ENCODE results near the gene HK1. TPM values are rescaled to one million over a fixed set of nuclear protein-coding genes. Genes with fewer than 3 reads are reported as not detected.
A peak's percentile ranks its signal among the peaks of the same experiment; 100 is the strongest.

The HK1 gene
- total RNA-seq, 1 experiment from 2014 or later: 98.8 TPM

DNA sequence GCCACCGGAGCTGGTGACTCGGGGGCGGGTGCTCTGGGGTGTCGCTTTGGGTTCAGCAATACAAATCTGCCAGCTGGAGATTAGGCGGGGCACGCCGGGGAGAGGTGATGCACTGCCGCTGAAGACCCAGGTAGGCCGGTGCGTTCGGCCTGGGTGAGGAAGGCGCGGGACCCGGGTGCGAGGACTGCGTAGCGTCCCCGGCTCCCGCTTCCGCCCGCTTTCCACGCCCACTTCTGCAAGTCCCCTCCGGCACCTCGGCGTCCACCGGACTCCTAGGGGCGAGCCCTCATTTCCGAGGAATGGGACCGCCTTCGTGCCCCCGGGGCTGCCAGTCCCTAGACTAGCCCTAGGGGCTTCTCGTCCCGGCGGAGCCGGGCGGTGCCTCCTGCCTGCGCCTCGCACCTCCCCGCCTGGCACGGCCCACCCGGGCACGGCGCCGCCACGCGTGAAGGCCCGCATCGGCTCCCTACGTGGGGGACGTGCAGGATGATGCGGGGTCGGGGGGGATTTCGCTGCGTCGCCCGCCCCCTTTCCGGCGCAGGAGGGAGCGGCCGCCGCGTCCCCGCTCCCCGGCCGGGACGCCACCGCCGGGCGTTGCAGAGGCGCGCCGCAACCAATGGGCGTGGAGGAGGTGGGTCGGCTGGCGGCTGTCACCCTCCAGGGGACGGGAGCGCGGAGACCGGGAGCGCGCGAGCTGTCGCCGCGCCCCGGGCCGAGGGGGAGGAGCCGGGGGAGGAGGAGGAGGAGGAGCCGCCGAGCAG lies 40.0 kb downstream of the HK1 start:
- Histone ChIP-seq H3K4me1 (ENCODE audit: insufficient read depth, low read length) (peaks cover 24% of the 10 kb centered on the region; the same call in 1 of the 2 replicates), H3K4ac (ENCODE audit: low read depth, low read length) (no peak overlapping the region), H2AK5ac (ENCODE audit: insufficient read length, low read length) (no peak overlapping the region), H2BK5ac (ENCODE audit: insufficient read length, low read length) (no peak overlapping the region), H3K4me2 (ENCODE audit: insufficient read depth, insufficient read length, low read length) (peak overlapping the region; percentile 99), H3K56ac (ENCODE audit: insufficient read length, low read depth, low read length) (no peak overlapping the region), H3K23me2 (ENCODE audit: insufficient read length, low read depth, low read length, poor library complexity, severe bottlenecking) (peaks cover 12% of the 10 kb centered on the region), H4K5ac (ENCODE audit: insufficient read length, low read depth, low read length) (no peak overlapping the region), H3K27me3 (ENCODE audit: insufficient read depth, low read length) (no peaks in the 10 kb centered on the region), H2BK120ac (ENCODE audit: low read depth, low read length, poor library complexity, severe bottlenecking) (no peak overlapping the region), H2BK12ac (ENCODE audit: insufficient read length, low read depth, low read length) (no peak overlapping the region), H3K9me3 (ENCODE audit: control insufficient read depth, low read depth, low read length) (no peaks in the 10 kb centered on the region), H3K79me2 (ENCODE audit: insufficient read depth, low read length) (peaks cover 40% of the 10 kb centered on the region), H3K14ac (ENCODE audit: insufficient read depth, low read length) (no peak overlapping the region; the same call in 1 of the 2 replicates), H3K23ac (ENCODE audit: insufficient read length, low read depth, low read length) (no peak overlapping the region), H2AFZ (ENCODE audit: low read length) (no peak overlapping the region), H2BK15ac (ENCODE audit: low read depth, low read length) (no peak overlapping the region), H2BK20ac (ENCODE audit: low read depth, low read length, poor library complexity, severe bottlenecking) (no peak overlapping the region), H4K20me1 (ENCODE audit: control insufficient read depth, insufficient read depth, insufficient read length) (no peaks in the 10 kb centered on the region), H3K27ac (ENCODE audit: insufficient read length, low read depth, low read length) (no peak overlapping the region), H3T11ph (ENCODE audit: low read length) (no peak overlapping the region), H4K8ac (replicated peaks; ENCODE audit: insufficient read length, low read depth, low read length) (no peak overlapping the region), H3K79me1 (ENCODE audit: insufficient read depth, low read depth, low read length, poor library complexity, severe bottlenecking) (peaks cover 3% of the 10 kb centered on the region), H4K91ac (ENCODE audit: insufficient read length, low read depth, low read length) (no peak overlapping the region), H3K9ac (ENCODE audit: extremely low read depth, insufficient read length, low read length) (no peak overlapping the region), H3K18ac (ENCODE audit: insufficient read length, low read depth, low read length) (no peak overlapping the region)
- H3K27ac Mint-ChIP-seq: no peak overlapping the region
- peaks cover 40 to 43% of the 10 kb centered on the region in 2 experiments for H3K4me1 Mint-ChIP-seq
- no peaks in the 10 kb centered on the region; the same call in 1 of the 2 replicates for H3K27me3 Mint-ChIP-seq (ENCODE audit: low read depth)
- H3K9me3 Mint-ChIP-seq: no peaks in the 10 kb centered on the region
- H3K4me3 Mint-ChIP-seq: peak overlapping the region; percentile 89 to 96
- no CpG with 5 or more reads among the region's 90 CpGs for WGBS (ENCODE audit: extremely low coverage, insufficient read length, low lambda C conversion rate)
- peak; percentile 88 for DNase-seq
- peaks cover 0 to 4% (median 0%) of the 10 kb centered on the region in 3 experiments; a peak in 2 of 7 replicates for H3K36me3 Mint-ChIP-seq (ENCODE audit: insufficient read depth in 1 of 3, low read depth in 3 of 3)
- no peak for TF ChIP-seq CTCF (conservative IDR thresholded peaks at IDR 0.05)

All from H9 (cell line).